ENCODE results near the gene POU2F2. TPM values are rescaled to one million over a fixed set of nuclear protein-coding genes. Genes with fewer than 3 reads are reported as not detected.
A peak's percentile ranks its signal among the peaks of the same experiment; 100 is the strongest.

POU2F2 gene
- 0.15 and 0.49 TPM in 2 replicates for polyA plus RNA-seq (2012; rRNA removed)
- 0.18 and 0.29 TPM in 2 replicates for polyA plus RNA-seq (2012; cell fraction: cytosol; rRNA removed)
- 0.89 and 0.94 TPM in 2 replicates for polyA plus RNA-seq (2012; cell fraction: nucleus; rRNA removed)

DNA sequence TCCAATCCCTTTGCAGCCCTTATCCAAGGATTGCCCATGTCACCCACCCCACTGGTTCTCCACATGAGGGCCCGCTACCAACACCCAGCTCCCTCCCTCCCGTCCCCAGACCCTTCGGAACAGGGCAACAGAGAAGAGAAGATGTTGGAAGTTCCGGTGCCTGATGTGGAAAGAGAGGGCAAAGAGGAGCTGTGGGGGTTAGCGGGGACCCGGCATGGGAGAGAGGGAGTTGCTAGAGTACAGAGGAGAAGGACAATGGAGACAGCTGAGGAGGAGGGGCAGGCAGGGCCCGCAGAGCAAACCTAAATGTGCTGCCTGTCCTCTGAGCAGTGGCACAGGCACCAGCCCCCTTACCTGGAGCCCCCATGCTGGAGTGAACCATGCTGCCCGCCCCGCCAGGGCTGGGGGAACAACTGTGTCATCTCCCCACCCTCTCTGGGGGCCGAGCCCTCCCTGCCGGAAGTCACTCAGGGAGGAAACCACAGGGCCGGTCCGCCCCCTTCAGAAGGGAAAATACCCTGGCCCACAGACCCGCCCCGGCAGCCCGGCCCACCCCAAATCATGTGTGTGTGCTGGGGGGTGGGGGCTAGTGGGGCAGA, at the start of gene POU2F2:
Gene POU2F2, minus strand, starts transcription at position 417 of the 599 bp plus-strand sequence. Its CDS starts 35 bp downstream, at position 382.
- H3K27me3 ChIP-seq (ENCODE audit: insufficient read depth), result no peaks in the 10 kb centered on the region
- ChIA-PET CTCF (interaction anchor here (0.6 to 8.1 kb wide), 37 partner anchors 8 to 179 kb away, joined by 3 to 177 read pairs (median 4); no protein-coding TSS in a partner anchor), POLR2A (interaction anchor here (0.6 kb wide), 1 partner anchor 100 kb away, joined by 3 read pairs; no protein-coding TSS in a partner anchor)
- no peaks in the 10 kb centered on the region for H3K9me3 ChIP-seq
- H3K27ac ChIP-seq (ENCODE audit: low read depth in 2 of 2, low read length in 1 of 2), result no peak within 1 kb of the TSS
- H3K4me2 ChIP-seq, result peak within 1 kb of the TSS; percentile 68
- H3K4me3 ChIP-seq (ENCODE audit: low read depth in 2 of 2, low read length in 1 of 2), result peak within 1 kb of the TSS; percentile 24 to 35; a peak in 2 of 4 replicates
- no peaks in the 10 kb centered on the region for H3K36me3 ChIP-seq (replicated peaks in 1 of 2; ENCODE audit: control insufficient read depth in 1 of 2, insufficient read depth in 2 of 2, low read length in 1 of 2)
- 64% methylated on average over 10 of the region's 16 CpGs for WGBS (ENCODE audit: low lambda C conversion rate)
- no peaks in the 10 kb centered on the region for H3F3A ChIP-seq (replicated peaks; ENCODE audit: insufficient read depth)
- TF ChIP-seq MXI1 (IDR thresholded peaks at IDR 0.05; ENCODE audit: low read depth, low read length) (no peak), JUND (IDR thresholded peaks at IDR 0.05) (no peak), IRF3 (IDR thresholded peaks at IDR 0.05; ENCODE audit: low read depth, low read length) (no peak), EZH2phosphoT487 (IDR thresholded peaks at IDR 0.05; ENCODE audit: borderline replicate concordance, low read depth) (no peak), TEAD4 (IDR thresholded peaks at IDR 0.05; ENCODE audit: borderline replicate concordance, insufficient read depth) (no peak), YY1 (IDR thresholded peaks at IDR 0.05; ENCODE audit: low read depth) (no peak), FOXM1 (IDR thresholded peaks at IDR 0.05; ENCODE audit: low read depth) (no peak)
- TF ChIP-seq, protein P1, sequence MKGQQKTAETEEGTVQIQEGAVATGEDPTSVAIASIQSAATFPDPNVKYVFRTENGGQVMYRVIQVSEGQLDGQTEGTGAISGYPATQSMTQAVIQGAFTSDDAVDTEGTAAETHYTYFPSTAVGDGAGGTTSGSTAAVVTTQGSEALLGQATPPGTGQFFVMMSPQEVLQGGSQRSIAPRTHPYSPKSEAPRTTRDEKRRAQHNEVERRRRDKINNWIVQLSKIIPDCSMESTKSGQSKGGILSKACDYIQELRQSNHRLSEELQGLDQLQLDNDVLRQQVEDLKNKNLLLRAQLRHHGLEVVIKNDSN (IDR thresholded peaks at IDR 0.05; ENCODE audit: borderline replicate concordance, low read depth), result no peak
- H3K79me2 ChIP-seq (ENCODE audit: insufficient read depth), result no peaks in the 10 kb centered on the region
- H3K4me1 ChIP-seq (ENCODE audit: control insufficient read depth in 1 of 2, insufficient read depth in 2 of 2, low read depth in 1 of 2, low read length in 1 of 2), result peaks cover 3 to 22% of the 10 kb centered on the region in 2 experiments; a peak in 2 of 4 replicates
- H2AFZ ChIP-seq (ENCODE audit: low read depth), result no peak within 1 kb of the TSS
- H3K9me2 ChIP-seq, result no peaks in the 10 kb centered on the region
- DNase-seq, result no peak
- H3K9ac ChIP-seq, result no peak within 1 kb of the TSS
- no peaks in the 10 kb centered on the region for H4K20me1 ChIP-seq (ENCODE audit: insufficient read depth)

GRCh38 chr19:42178791-42179674, 46.8 kb upstream of the POU2F2 start:
- Histone ChIP-seq H3K9ac (no peak overlapping the region), H2AFZ (ENCODE audit: low read depth) (no peak overlapping the region), H3K4me1 (ENCODE audit: control insufficient read depth in 1 of 2, insufficient read depth in 2 of 2, low read depth in 1 of 2, low read length in 1 of 2) (peaks cover 0 to 7% of the 10 kb centered on the region in 2 experiments; a peak in 1 of 4 replicates), H3K27me3 (ENCODE audit: insufficient read depth) (peaks cover 37% of the 10 kb centered on the region), H3K36me3 (replicated peaks in 1 of 2; ENCODE audit: control insufficient read depth in 1 of 2, insufficient read depth in 2 of 2, low read length in 1 of 2) (no peaks in the 10 kb centered on the region), H3K9me2 (no peaks in the 10 kb centered on the region), H4K20me1 (ENCODE audit: insufficient read depth) (no peaks in the 10 kb centered on the region), H3K9me3 (no peaks in the 10 kb centered on the region), H3K4me2 (no peak overlapping the region), H3K27ac (ENCODE audit: low read depth in 2 of 2, low read length in 1 of 2) (no peak overlapping the region), H3F3A (replicated peaks; ENCODE audit: insufficient read depth) (peaks cover 12% of the 10 kb centered on the region), H3K79me2 (ENCODE audit: insufficient read depth) (no peaks in the 10 kb centered on the region), H3K4me3 (ENCODE audit: low read depth in 2 of 2, low read length in 1 of 2) (no peak overlapping the region; a peak in 1 of 4 replicates)
- WGBS (ENCODE audit: low lambda C conversion rate), result 41% methylated on average over 13 of the region's 13 CpGs
- no peak for TF ChIP-seq FOXJ3 (CRISPR knock-in tag; IDR thresholded peaks at IDR 0.05)
- TF ChIP-seq RAD21 (IDR thresholded peaks at IDR 0.05; ENCODE audit: low read length), result peak; percentile 19; the same call in 1 of the 2 replicates
- TF ChIP-seq, protein P2, sequence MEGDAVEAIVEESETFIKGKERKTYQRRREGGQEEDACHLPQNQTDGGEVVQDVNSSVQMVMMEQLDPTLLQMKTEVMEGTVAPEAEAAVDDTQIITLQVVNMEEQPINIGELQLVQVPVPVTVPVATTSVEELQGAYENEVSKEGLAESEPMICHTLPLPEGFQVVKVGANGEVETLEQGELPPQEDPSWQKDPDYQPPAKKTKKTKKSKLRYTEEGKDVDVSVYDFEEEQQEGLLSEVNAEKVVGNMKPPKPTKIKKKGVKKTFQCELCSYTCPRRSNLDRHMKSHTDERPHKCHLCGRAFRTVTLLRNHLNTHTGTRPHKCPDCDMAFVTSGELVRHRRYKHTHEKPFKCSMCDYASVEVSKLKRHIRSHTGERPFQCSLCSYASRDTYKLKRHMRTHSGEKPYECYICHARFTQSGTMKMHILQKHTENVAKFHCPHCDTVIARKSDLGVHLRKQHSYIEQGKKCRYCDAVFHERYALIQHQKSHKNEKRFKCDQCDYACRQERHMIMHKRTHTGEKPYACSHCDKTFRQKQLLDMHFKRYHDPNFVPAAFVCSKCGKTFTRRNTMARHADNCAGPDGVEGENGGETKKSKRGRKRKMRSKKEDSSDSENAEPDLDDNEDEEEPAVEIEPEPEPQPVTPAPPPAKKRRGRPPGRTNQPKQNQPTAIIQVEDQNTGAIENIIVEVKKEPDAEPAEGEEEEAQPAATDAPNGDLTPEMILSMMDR (IDR thresholded peaks at IDR 0.05), result peak; percentile 50
- CTCF ChIA-PET, result interaction anchor here (10.7 kb wide), 2 partner anchors 44 to 68 kb away, joined by 116 to 177 read pairs; partner anchors contain the start of gene POU2F2
- POLR2A ChIA-PET, result no interaction called here
- DNase-seq, result peak; percentile 74

All from SK-N-SH (cell line).